ENCODE measurements around the gene AFF2. TPM values are rescaled to one million over a fixed set of nuclear protein-coding genes. Genes with fewer than 3 reads are reported as not detected.

The AFF2 gene
- total and polyA plus RNA-seq, 4 donors, result 1.2 to 13.0 (median 3.9) TPM

- Histone ChIP-seq H3K27me3 (ENCODE audit: control insufficient read depth in 3 of 3, insufficient read depth in 3 of 3, low read length in 2 of 3) (peaks cover 0 to 4% (median 0%) of the 10 kb centered on the region in 3 donors), H3K9me3 (ENCODE audit: control insufficient read depth in 4 of 4, insufficient read depth in 3 of 4, low read length in 3 of 4) (no peaks in the 10 kb centered on the region), H3K27ac (ENCODE audit: low read depth in 1 of 2, low read length in 1 of 2) (no peak overlapping the region), H3K9ac (ENCODE audit: insufficient read depth in 1 of 2, low read length in 2 of 2) (no peak overlapping the region), H3K36me3 (ENCODE audit: control insufficient read depth in 4 of 4, insufficient read depth in 4 of 4, low read length in 4 of 4) (no peaks in the 10 kb centered on the region), H3K4me1 (ENCODE audit: control insufficient read depth in 5 of 5, insufficient read depth in 5 of 5, low read length in 5 of 5) (no peaks in the 10 kb centered on the region), H3K4me3 (no peak overlapping the region)
- TF ChIP-seq CTCF (IDR thresholded peaks at IDR 0.05; ENCODE audit: control extremely low read depth, extremely low read depth), result no peak
- no peak for DNase-seq
- WGBS, 2 donors, result 62 to 88% methylated on average over 4 of the region's 4 CpGs
- ATAC-seq (ENCODE audit: insufficient read depth, low FRiP score), result no peak
These were observed 34.1 kb upstream of the AFF2 start for GRCh38 chrX:148466292-148466691.

- Histone ChIP-seq H3K27ac (ENCODE audit: low read depth in 1 of 2, low read length in 1 of 2) (no peak overlapping the region), H3K4me1 (ENCODE audit: control insufficient read depth in 5 of 5, insufficient read depth in 5 of 5, low read length in 5 of 5) (no peaks in the 10 kb centered on the region), H3K27me3 (ENCODE audit: control insufficient read depth in 3 of 3, insufficient read depth in 3 of 3, low read length in 2 of 3) (peaks cover 0 to 4% (median 0%) of the 10 kb centered on the region in 3 donors), H3K9me3 (ENCODE audit: control insufficient read depth in 4 of 4, insufficient read depth in 3 of 4, low read length in 3 of 4) (no peaks in the 10 kb centered on the region), H3K36me3 (ENCODE audit: control insufficient read depth in 4 of 4, insufficient read depth in 4 of 4, low read length in 4 of 4) (no peaks in the 10 kb centered on the region), H3K9ac (ENCODE audit: insufficient read depth in 1 of 2, low read length in 2 of 2) (no peak overlapping the region), H3K4me3 (no peak overlapping the region)
- ATAC-seq (ENCODE audit: insufficient read depth, low FRiP score) (no peak), DNase-seq (no peak)
- TF ChIP-seq CTCF (IDR thresholded peaks at IDR 0.05; ENCODE audit: control extremely low read depth, extremely low read depth), result no peak
- WGBS, 2 donors, result 78 to 98% methylated on average over 2 of the region's 2 CpGs
These were observed 30.1 kb upstream of the AFF2 start for GRCh38 chrX:148470324-148470723.

- TF ChIP-seq CTCF (IDR thresholded peaks at IDR 0.05; ENCODE audit: control extremely low read depth, extremely low read depth), result no peak
- Histone ChIP-seq H3K27me3 (ENCODE audit: control insufficient read depth in 3 of 3, insufficient read depth in 3 of 3, low read length in 2 of 3) (no peaks in the 10 kb centered on the region), H3K4me3 (no peak overlapping the region), H3K4me1 (ENCODE audit: control insufficient read depth in 5 of 5, insufficient read depth in 5 of 5, low read length in 5 of 5) (no peaks in the 10 kb centered on the region), H3K9ac (ENCODE audit: insufficient read depth in 1 of 2, low read length in 2 of 2) (no peak overlapping the region), H3K9me3 (ENCODE audit: control insufficient read depth in 4 of 4, insufficient read depth in 3 of 4, low read length in 3 of 4) (no peaks in the 10 kb centered on the region), H3K27ac (ENCODE audit: low read depth in 1 of 2, low read length in 1 of 2) (no peak overlapping the region), H3K36me3 (ENCODE audit: control insufficient read depth in 4 of 4, insufficient read depth in 4 of 4, low read length in 4 of 4) (no peaks in the 10 kb centered on the region)
- WGBS, 2 donors, result 79 to 94% methylated on average over 4 of the region's 4 CpGs
- ATAC-seq (ENCODE audit: insufficient read depth, low FRiP score) (no peak), DNase-seq (no peak)
These were observed 26.4 kb upstream of the AFF2 start for GRCh38 chrX:148474030-148474429.

GRCh38 chrX:148492057-148492456 is 8.4 kb upstream of the AFF2 start:
- WGBS, 2 donors, result 82 to 98% methylated on average over 2 of the region's 2 CpGs
- Histone ChIP-seq H3K9me3 (ENCODE audit: control insufficient read depth in 4 of 4, insufficient read depth in 3 of 4, low read length in 3 of 4) (no peaks in the 10 kb centered on the region), H3K4me1 (ENCODE audit: control insufficient read depth in 5 of 5, insufficient read depth in 5 of 5, low read length in 5 of 5) (no peaks in the 10 kb centered on the region), H3K36me3 (ENCODE audit: control insufficient read depth in 4 of 4, insufficient read depth in 4 of 4, low read length in 4 of 4) (no peaks in the 10 kb centered on the region), H3K27me3 (ENCODE audit: control insufficient read depth in 3 of 3, insufficient read depth in 3 of 3, low read length in 2 of 3) (no peaks in the 10 kb centered on the region), H3K4me3 (no peak overlapping the region), H3K27ac (ENCODE audit: low read depth in 1 of 2, low read length in 1 of 2) (no peak overlapping the region), H3K9ac (ENCODE audit: insufficient read depth in 1 of 2, low read length in 2 of 2) (no peak overlapping the region)
- TF ChIP-seq CTCF (IDR thresholded peaks at IDR 0.05; ENCODE audit: control extremely low read depth, extremely low read depth), result no peak
- DNase-seq (no peak), ATAC-seq (ENCODE audit: insufficient read depth, low FRiP score) (no peak)
